ENCODE measurements around the gene FAM53C. TPM values are rescaled to one million over a fixed set of nuclear protein-coding genes. Genes with fewer than 3 reads are reported as not detected.
"Not testable (repeated sequence)": the region's sequence is repeated elsewhere in the genome, so short reads cannot be mapped to it uniquely, and the experiment has no call there.

Gene FAM53C
- 27.2 and 29.7 TPM in 2 replicates for total RNA-seq (2014; rRNA removed)
- polyA plus RNA-seq (2012): 21.3 TPM

GRCh38 chr5:138337685-138338410 lies at the start of gene FAM53C:
Gene FAM53C (plus strand): TSS chr5:138338266. CDS start chr5:138341336, 3,070 bp downstream.
- peak; percentile 91 for DNase-seq (ENCODE audit: low read depth)

- no peak for DNase-seq (ENCODE audit: low read depth)
Measured at GRCh38 chr5:138289296-138289695, 48.8 kb upstream of the FAM53C start.

- DNase-seq (ENCODE audit: low read depth): peak; percentile 38
Measured at GRCh38 chr5:138303372-138303771, 34.7 kb upstream of the FAM53C start.

- peak; percentile 4 for DNase-seq (ENCODE audit: low read depth)
Measured at GRCh38 chr5:138305797-138306196, 32.3 kb upstream of the FAM53C start.

- no peak for DNase-seq (ENCODE audit: low read depth)
Measured at GRCh38 chr5:138315751-138316278, 22.3 kb upstream of the FAM53C start.

GRCh38 chr5:138316355-138316754 lies 21.7 kb upstream of the FAM53C start:
- no peak for DNase-seq (ENCODE audit: low read depth)

GRCh38 chr5:138318211-138318610 lies 19.9 kb upstream of the FAM53C start:
- not testable (repeated sequence) for DNase-seq (ENCODE audit: low read depth)

- peak; percentile 26 for DNase-seq (ENCODE audit: low read depth)
Measured at GRCh38 chr5:138330813-138331448, 7.1 kb upstream of the FAM53C start.

- peak; percentile 99 for DNase-seq (ENCODE audit: low read depth)
Measured at GRCh38 chr5:138331449-138332368, 6.4 kb upstream of the FAM53C start, which contains the start of gene CDC25C. Gene CDC25C (minus strand): TSS chr5:138331804. CDS start chr5:138331180, 624 bp downstream.

- peak; percentile 34 for DNase-seq (ENCODE audit: low read depth)
Measured at GRCh38 chr5:138334867-138335447, 3.1 kb upstream of the FAM53C start.

GRCh38 chr5:138336952-138337684 lies 948 bp upstream of the FAM53C start:
- DNase-seq (ENCODE audit: low read depth): no peak

GRCh38 chr5:138338411-138339090 lies 485 bp downstream of the FAM53C start:
- no peak for DNase-seq (ENCODE audit: low read depth)

- DNase-seq (ENCODE audit: low read depth): no peak
Measured at GRCh38 chr5:138339091-138339456, 1.0 kb downstream of the FAM53C start.

- DNase-seq (ENCODE audit: low read depth): no peak
Measured at GRCh38 chr5:138339464-138339863, 1.4 kb downstream of the FAM53C start.

- no peak for DNase-seq (ENCODE audit: low read depth)
Measured at GRCh38 chr5:138340008-138340407, 1.9 kb downstream of the FAM53C start.

- no peak for DNase-seq (ENCODE audit: low read depth)
Measured at GRCh38 chr5:138344887-138345622, 7.0 kb downstream of the FAM53C start.

- no peak for DNase-seq (ENCODE audit: low read depth)
Measured at GRCh38 chr5:138346889-138347288, 8.8 kb downstream of the FAM53C start.

- no peak for DNase-seq (ENCODE audit: low read depth)
Measured at GRCh38 chr5:138349852-138350562, 11.9 kb downstream of the FAM53C start.

- no peak for DNase-seq (ENCODE audit: low read depth)
Measured at GRCh38 chr5:138350563-138350890, 12.5 kb downstream of the FAM53C start.

Measured in LHCN-M2 (cell line).